ENCODE data around the gene ATP4A.

The ATP4A gene

GRCh38 chr19:35565016-35565856 is 1.8 kb upstream of the ATP4A start:
- DNase-seq (ENCODE audit: low read depth in 2 of 2), result no peak

DNA sequence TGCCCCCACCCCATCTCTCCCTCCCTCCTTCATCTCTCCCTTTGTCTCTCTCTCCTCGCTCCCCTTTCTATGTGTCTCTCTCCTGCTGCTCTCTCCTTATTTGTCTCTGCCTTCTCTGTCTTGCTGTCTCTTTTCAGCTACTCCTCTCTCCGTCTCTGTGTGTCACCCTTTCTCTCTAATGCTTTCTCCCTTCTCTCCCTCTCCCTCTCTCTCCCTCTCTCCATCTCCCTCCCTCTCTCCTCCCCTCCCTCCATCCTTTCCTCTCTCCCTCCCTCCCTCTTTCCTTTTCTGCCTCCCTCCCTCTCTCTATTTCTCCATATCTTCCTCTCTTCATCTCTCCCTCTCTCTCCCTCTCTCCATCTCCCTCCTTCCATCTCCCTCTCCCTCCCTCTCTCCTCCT is 682 bp downstream of the ATP4A start:
- no peak for DNase-seq (ENCODE audit: low read depth in 2 of 2)

GRCh38 chr19:35562336-35562735 is 1.1 kb downstream of the ATP4A start:
- no peak for DNase-seq (ENCODE audit: low read depth in 2 of 2)

- no peak for DNase-seq (ENCODE audit: low read depth in 2 of 2)
These were observed 2.0 kb downstream of the ATP4A start for GRCh38 chr19:35561436-35561835.

DNA sequence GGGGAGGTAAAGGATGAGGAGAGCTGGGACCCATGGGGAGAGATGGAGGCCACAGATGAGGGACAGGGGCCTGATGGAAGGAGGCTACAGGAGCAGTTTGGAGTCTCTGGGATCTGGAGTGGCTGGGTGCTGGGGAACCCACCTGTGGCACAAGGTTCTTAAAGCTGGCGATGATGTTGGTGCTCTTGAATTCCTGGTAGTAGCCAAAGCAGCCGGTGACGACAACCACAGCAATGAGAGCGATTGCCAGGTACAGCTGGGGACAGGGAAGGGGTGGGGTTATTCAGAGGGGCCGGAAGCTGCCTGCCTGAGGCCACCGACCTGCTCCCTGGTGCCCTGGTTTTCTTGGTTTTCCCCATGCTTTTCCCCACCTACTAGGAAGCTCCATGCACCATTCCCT is 2.8 kb downstream of the ATP4A start:
- DNase-seq (ENCODE audit: low read depth in 2 of 2), result no peak

GRCh38 chr19:35560271-35560670 is 3.2 kb downstream of the ATP4A start:
- no peak for DNase-seq (ENCODE audit: low read depth in 2 of 2)

- DNase-seq (ENCODE audit: low read depth in 2 of 2), result no peak
These were observed 3.7 kb downstream of the ATP4A start for GRCh38 chr19:35559781-35560180.

GRCh38 chr19:35559281-35559659 is 4.2 kb downstream of the ATP4A start:
- no peak for DNase-seq (ENCODE audit: low read depth in 2 of 2)

GRCh38 chr19:35558400-35559280 is 4.8 kb downstream of the ATP4A start:
- no peak for DNase-seq (ENCODE audit: low read depth in 2 of 2)

DNA sequence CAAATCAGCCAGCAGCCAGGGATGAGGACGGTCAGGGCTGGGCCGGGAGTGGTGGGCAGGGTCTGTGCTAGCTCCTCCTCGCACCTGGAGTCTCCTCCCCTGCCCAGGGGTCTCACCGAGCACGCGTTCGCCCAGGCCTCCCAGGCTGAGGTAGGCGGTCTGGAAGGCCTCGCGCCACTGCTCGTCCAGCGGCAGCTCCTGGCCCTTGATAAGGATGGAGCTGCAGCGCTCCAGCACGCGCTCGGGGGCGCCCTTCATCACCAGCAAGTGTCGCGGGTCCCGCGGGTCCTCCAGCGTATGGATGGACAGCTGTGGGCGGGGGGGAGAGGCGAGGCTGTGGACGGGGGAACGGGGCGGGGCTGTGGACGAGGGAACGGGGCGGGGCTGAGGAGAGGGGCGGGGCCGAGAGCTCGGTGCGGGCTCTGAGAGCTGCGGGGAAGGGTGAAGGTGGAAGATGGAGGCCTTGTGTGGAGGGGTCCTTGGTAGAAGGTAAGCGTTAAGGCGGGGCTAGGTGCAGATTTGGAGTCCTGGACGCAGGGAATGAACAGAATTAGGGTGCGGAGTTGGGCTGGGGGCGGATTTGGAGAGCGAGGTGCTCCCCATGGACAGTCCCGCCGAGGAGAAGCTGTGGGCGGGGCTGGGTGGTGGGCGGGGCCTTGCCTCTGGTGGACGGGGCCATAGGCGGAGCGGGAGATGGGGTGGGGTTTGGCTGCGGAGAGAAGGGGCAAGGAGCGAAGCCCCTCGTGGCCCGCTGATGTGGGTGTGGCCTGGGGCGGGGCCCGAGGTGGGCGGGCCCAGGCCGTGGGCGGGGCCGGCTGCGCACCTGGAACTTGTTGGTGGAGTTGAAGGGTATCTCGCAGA is 5.7 kb downstream of the ATP4A start:
- DNase-seq (ENCODE audit: low read depth in 2 of 2), result peak in 1 of 2 experiments; percentile 7

GRCh38 chr19:35556846-35557538 is 6.5 kb downstream of the ATP4A start:
- no peak for DNase-seq (ENCODE audit: low read depth in 2 of 2)

- DNase-seq (ENCODE audit: low read depth in 2 of 2), result no peak
These were observed 7.3 kb downstream of the ATP4A start for GRCh38 chr19:35556025-35556590.

GRCh38 chr19:35555301-35556005 is 8.0 kb downstream of the ATP4A start:
- no peak for DNase-seq (ENCODE audit: low read depth in 2 of 2)

DNA sequence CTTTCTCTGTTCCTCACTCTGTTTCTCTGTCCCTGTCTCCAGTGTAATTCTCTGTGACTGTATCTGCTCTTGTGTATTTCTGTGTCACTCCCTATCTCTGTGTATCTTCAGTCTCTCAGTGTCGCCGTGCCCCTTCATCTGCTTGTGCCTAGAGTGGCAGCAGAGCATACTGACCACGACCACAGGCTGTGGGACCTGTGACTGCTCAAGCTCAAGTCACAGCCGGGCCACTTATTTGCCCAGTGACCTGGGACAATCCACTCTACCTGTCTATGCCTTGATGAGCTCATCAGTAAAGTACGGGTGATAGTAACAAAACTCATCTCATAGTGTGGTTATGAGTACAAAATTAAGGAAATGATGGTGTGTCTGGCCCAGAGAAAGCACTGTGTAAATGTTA is 9.4 kb downstream of the ATP4A start:
- no peak for DNase-seq (ENCODE audit: low read depth in 2 of 2)

- no peak for DNase-seq (ENCODE audit: low read depth in 2 of 2)
These were observed 10.0 kb downstream of the ATP4A start for GRCh38 chr19:35553385-35554000.

GRCh38 chr19:35552534-35553384 is 10.7 kb downstream of the ATP4A start:
- DNase-seq (ENCODE audit: low read depth in 2 of 2), result no peak

GRCh38 chr19:35551091-35551810 is 12.2 kb downstream of the ATP4A start:
- DNase-seq (ENCODE audit: low read depth in 2 of 2), result no peak

GRCh38 chr19:35549879-35550523 is 13.5 kb downstream of the ATP4A start:
- DNase-seq (ENCODE audit: low read depth in 2 of 2), result no peak

All from fibroblast of skin of left biceps (primary cell).